HEK293 (cell line): ENCODE results near the gene RAB3C.
"Not testable (repeated sequence)": the region's sequence is repeated elsewhere in the genome, so short reads cannot be mapped to it uniquely, and the experiment has no call there.

ENCODE experiments used
- CTCF ChIA-PET: fragments of 350-600 bp; formaldehyde crosslinking; extraction: SDS; loops from one replicate; lab custom pipeline; 2021; ENCODE audit warnings: antibody characterized with exemption; lab: Yijun Ruan, JAX
- POLR2A ChIA-PET: fragments of 300-600 bp; formaldehyde crosslinking; extraction: SDS; loops from one replicate; lab custom pipeline; 2020; ENCODE audit warnings: antibody characterized with exemption, inconsistent platforms; lab: Yijun Ruan, JAX
- H3K27ac ChIP-seq: fragments of 200-500 bp; sonication (Bioruptor generic); 2 replicates; pipeline ENCODE4 v1.5.1; 2014; ENCODE audit warnings: low read depth, low read length, control low read depth, inconsistent platforms; ENCODE audit errors: extremely low read depth
- H3K36me3 ChIP-seq, 2 experiments: fragments of 200-500 bp in 1 of 2; sonication (Bioruptor generic) in 1 of 2; 1 replicate in 1 of 2; 2 replicates in 1 of 2; pipeline ENCODE4 v1.5.1; 2014 to 2017; ENCODE audit warnings: inconsistent platforms in 2 of 2, low read length in 2 of 2; ENCODE audit not compliant: control insufficient read depth in 2 of 2, insufficient read depth in 1 of 2
- H3K4me1 ChIP-seq: fragments of 200-500 bp; sonication (Bioruptor generic); 2 replicates; pipeline ENCODE4 v1.5.1; 2014; ENCODE audit warnings: mild to moderate bottlenecking, low read length, inconsistent platforms; ENCODE audit not compliant: control insufficient read depth, insufficient read depth
- H3K4me3 ChIP-seq: 2 replicates; pipeline ENCODE4 v1.5.1; 2011; ENCODE audit warnings: low read depth, mild to moderate bottlenecking, control low read depth, low read length, moderate library complexity
- H3K9me3 ChIP-seq: fragments of 200-500 bp; sonication (Bioruptor generic); 2 replicates; pipeline ENCODE4 v1.5.1; 2014; ENCODE audit warnings: low read depth, low read length, inconsistent platforms; ENCODE audit not compliant: control insufficient read depth, insufficient read depth
- HOXD13 ChIP-seq: sonication (generic); formaldehyde crosslinking; IDR thresholded peaks from 2 replicates; pipeline ENCODE4 v1.8.0; 2022; ENCODE audit warnings: missing genetic modification reagents, borderline replicate concordance
- SALL2 ChIP-seq: fragments of 450-650 bp; formaldehyde crosslinking; IDR thresholded peaks from 2 replicates; pipeline ENCODE4 v1.5.0; 2017; ENCODE audit warnings: missing biosample characterization, mild to moderate bottlenecking, missing genetic modification characterization, borderline replicate concordance
- TCF7L2 ChIP-seq: IDR thresholded peaks from 2 replicates; pipeline ENCODE4 v1.6.1; 2011; ENCODE audit warnings: low read depth, mild to moderate bottlenecking, inconsistent platforms, low read length, moderate library complexity, borderline replicate concordance
- YY1 ChIP-seq: fragments of 450-650 bp; formaldehyde crosslinking; IDR thresholded peaks from 2 replicates; pipeline ENCODE4 v1.5.1; 2018; ENCODE audit warnings: missing biosample characterization, missing genetic modification characterization
- ZFHX2 ChIP-seq: fragments of 450-650 bp; formaldehyde crosslinking; conservative IDR thresholded peaks from 2 replicates; pipeline ENCODE4 v1.5.1; 2016; ENCODE audit warnings: missing biosample characterization, missing genetic modification characterization
- ZNF341 ChIP-seq: fragments of 450-650 bp; formaldehyde crosslinking; IDR thresholded peaks from 2 replicates; pipeline ENCODE4; 2016; ENCODE audit warnings: low read depth, missing biosample characterization, missing genetic modification characterization
- ZNF404 ChIP-seq: fragments of 450-650 bp; formaldehyde crosslinking; IDR thresholded peaks from 2 replicates; pipeline ENCODE4 v1.5.1; 2017; ENCODE audit warnings: missing biosample characterization, missing genetic modification characterization
- ZNF510 ChIP-seq: fragments of 450-650 bp; formaldehyde crosslinking; IDR thresholded peaks from 2 replicates; pipeline ENCODE4 v1.5.1; 2018; ENCODE audit warnings: mild to moderate bottlenecking, missing genetic modification characterization, missing biosample characterization; ENCODE audit not compliant: insufficient replicate concordance
- ZNF530 ChIP-seq: fragments of 450-650 bp; formaldehyde crosslinking; IDR thresholded peaks from 2 replicates; pipeline ENCODE4 v1.5.1; 2016; ENCODE audit warnings: low read depth, missing biosample characterization, missing genetic modification characterization
- ZNF610 ChIP-seq: fragments of 450-650 bp; formaldehyde crosslinking; IDR thresholded peaks from 2 replicates; pipeline ENCODE4 v1.5.1; 2016; ENCODE audit warnings: missing biosample characterization, missing genetic modification characterization, borderline replicate concordance
- ZNF626 ChIP-seq: fragments of 450-650 bp; sonication (Bioruptor Pico); formaldehyde crosslinking; IDR thresholded peaks from 2 replicates; pipeline ENCODE4 v1.5.1; 2018; ENCODE audit warnings: missing biosample characterization, missing genetic modification characterization, inconsistent platforms
- ZNF830 ChIP-seq: fragments of 450-650 bp; IDR thresholded peaks from 2 replicates; pipeline ENCODE4 v1.5.0; 2018; ENCODE audit warnings: missing biosample characterization, missing genetic modification characterization, low read depth, mild to moderate bottlenecking, moderate library complexity
- ZNF837 ChIP-seq: fragments of 450-650 bp; formaldehyde crosslinking; IDR thresholded peaks from 2 replicates; pipeline ENCODE4 v1.5.1; 2016; ENCODE audit warnings: missing biosample characterization, missing genetic modification characterization
- TF ChIP-seq, protein P1 (sequence below): fragments of 450-650 bp; IDR thresholded peaks from 2 replicates; pipeline ENCODE4 v1.5.1; 2018; ENCODE audit warnings: missing biosample characterization, missing genetic modification characterization
- TF ChIP-seq, protein P2 (sequence below): fragments of 450-650 bp; formaldehyde crosslinking; IDR thresholded peaks from 2 replicates; pipeline ENCODE4 v1.5.1; 2016; ENCODE audit warnings: missing biosample characterization, missing genetic modification characterization
- TF ChIP-seq, protein P3 (sequence below): sonication (generic); formaldehyde crosslinking; IDR thresholded peaks from 2 replicates; pipeline ENCODE4 v1.8.1; 2022; ENCODE audit warnings: mild to moderate bottlenecking, moderate library complexity, missing genetic modification reagents
- TF ChIP-seq, protein P4 (sequence below): fragments of 450-650 bp; formaldehyde crosslinking; IDR thresholded peaks from 2 replicates; pipeline ENCODE4 v1.5.1; 2017; ENCODE audit warnings: missing biosample characterization, missing genetic modification characterization
- TF ChIP-seq, protein P5 (sequence below): fragments of 450-650 bp; formaldehyde crosslinking; IDR thresholded peaks from 2 replicates; pipeline ENCODE4 v1.5.1; 2016; ENCODE audit warnings: missing biosample characterization, missing genetic modification characterization

Gene RAB3C

DNA sequence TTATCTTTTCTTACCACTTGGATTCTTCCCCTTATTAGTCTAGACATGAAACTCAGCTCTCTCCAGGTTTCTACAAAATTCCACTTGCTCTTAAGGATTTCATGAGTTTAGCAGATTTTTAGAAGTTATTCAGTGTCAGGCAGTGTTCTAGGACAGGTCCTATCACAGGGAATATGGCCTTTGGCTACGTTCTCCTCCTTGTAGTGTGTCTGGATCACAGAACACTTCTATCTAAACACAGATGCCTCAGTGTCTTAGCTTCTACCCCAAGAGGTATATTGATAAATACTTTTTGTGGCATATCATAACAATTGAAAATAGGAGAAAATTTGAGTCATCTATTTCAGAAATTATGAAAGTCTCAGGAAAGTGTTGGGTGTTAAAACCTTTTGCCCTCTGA lies 15.6 kb downstream of the RAB3C start (continued):
- TF ChIP-seq, protein P1, sequence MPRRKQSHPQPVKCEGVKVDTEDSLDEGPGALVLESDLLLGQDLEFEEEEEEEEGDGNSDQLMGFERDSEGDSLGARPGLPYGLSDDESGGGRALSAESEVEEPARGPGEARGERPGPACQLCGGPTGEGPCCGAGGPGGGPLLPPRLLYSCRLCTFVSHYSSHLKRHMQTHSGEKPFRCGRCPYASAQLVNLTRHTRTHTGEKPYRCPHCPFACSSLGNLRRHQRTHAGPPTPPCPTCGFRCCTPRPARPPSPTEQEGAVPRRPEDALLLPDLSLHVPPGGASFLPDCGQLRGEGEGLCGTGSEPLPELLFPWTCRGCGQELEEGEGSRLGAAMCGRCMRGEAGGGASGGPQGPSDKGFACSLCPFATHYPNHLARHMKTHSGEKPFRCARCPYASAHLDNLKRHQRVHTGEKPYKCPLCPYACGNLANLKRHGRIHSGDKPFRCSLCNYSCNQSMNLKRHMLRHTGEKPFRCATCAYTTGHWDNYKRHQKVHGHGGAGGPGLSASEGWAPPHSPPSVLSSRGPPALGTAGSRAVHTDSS (tag by site-specific recombination): no peak
- TF ChIP-seq YY1: no peak
- TF ChIP-seq ZNF404: no peak
- no peak for TF ChIP-seq ZNF830 (tag by site-specific recombination)
- no peak for TF ChIP-seq ZNF510 (tag by site-specific recombination)
- TF ChIP-seq SALL2 (tag by site-specific recombination): no peak
- TF ChIP-seq, all 188 proteins: peak for 0

DNA sequence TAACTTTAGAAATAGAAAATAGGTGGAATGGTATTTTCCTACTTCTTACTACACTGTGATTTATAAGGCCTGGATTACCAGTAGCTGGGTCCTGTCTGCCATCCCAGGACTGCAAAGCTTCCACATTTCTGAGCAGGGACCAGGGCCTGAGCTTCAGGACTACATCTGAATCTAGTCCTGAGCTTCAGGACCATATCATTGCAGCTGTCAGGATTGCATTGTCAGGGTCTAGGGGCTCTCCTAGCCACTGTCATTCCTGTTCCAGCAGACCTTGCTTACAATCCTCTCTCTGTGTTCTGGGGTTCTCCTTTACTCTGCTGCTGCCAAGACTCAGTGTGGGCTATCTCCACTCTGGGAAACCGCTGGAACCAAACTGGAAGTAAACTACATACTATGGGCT lies 16.3 kb downstream of the RAB3C start:
- H3K4me3 ChIP-seq: no peak overlapping the region
- no peak for TF ChIP-seq HOXD13
- TF ChIP-seq, protein P2, sequence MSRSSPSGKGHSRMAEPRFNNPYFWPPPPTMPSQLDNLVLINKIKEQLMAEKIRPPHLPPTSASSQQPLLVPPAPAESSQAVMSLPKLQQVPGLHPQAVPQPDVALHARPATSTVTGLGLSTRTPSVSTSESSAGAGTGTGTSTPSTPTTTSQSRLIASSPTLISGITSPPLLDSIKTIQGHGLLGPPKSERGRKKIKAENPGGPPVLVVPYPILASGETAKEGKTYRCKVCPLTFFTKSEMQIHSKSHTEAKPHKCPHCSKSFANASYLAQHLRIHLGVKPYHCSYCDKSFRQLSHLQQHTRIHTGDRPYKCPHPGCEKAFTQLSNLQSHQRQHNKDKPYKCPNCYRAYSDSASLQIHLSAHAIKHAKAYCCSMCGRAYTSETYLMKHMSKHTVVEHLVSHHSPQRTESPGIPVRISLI (tag by site-specific recombination): no peak
- TF ChIP-seq TCF7L2: no peak
- H3K9me3 ChIP-seq: no peaks in the 10 kb centered on the region
- no peak overlapping the region for H3K27ac ChIP-seq
- H3K36me3 ChIP-seq: no peaks in the 10 kb centered on the region
- no peaks in the 10 kb centered on the region for H3K4me1 ChIP-seq
- POLR2A ChIA-PET: no interaction called here
- CTCF ChIA-PET: no interaction called here

DNA sequence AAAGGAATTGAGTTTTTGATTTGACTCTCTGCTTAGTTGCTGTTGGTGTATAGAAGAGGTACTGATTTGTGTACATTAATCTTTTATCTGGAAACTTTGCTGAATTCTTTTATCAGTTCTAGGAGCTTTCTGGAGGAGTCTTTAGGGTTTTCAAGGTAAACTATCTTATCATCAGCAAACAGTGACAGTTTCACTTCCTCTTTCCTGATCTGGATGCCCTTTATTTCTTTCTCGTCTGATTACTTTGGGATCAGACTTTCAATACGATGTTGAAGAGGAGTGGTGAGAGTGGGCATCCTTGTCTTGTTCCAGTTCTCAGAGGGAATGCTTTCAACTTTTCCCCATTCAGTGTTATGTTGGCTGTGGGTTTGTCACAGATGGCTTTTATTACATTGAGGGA lies 17.7 kb downstream of the RAB3C start:
- H3K27ac ChIP-seq, POLR2A ChIA-PET, H3K9me3 ChIP-seq, H3K36me3 ChIP-seq, H3K4me1 ChIP-seq, H3K4me3 ChIP-seq, CTCF ChIA-PET: not testable (repeated sequence)

DNA sequence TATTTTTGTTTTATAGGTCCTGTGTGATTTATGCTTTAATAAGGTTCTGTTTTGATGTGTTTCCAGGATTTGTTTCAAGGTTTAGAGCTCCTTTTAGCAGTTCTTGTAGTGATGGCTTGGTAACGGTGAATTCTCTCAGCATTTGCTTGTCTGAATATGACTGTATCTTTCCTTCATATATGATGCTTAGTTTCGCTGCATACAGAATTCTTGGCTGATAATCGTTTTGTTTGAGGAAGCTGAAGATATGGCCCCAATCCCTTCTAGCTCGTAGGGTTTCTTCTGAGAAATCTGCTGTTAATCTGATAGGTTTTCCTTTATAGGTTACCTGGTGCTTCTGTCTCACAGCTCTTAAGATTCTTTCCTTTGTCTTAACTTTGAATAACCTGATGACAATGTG lies 20.0 kb downstream of the RAB3C start:
- H3K27ac ChIP-seq, H3K4me1 ChIP-seq, H3K4me3 ChIP-seq, POLR2A ChIA-PET, H3K36me3 ChIP-seq, H3K9me3 ChIP-seq: not testable (repeated sequence)
- CTCF ChIA-PET: interaction anchor here (0.6 kb wide), 1 partner anchor 207 kb away, joined by 3 read pairs; no protein-coding TSS in a partner anchor

DNA sequence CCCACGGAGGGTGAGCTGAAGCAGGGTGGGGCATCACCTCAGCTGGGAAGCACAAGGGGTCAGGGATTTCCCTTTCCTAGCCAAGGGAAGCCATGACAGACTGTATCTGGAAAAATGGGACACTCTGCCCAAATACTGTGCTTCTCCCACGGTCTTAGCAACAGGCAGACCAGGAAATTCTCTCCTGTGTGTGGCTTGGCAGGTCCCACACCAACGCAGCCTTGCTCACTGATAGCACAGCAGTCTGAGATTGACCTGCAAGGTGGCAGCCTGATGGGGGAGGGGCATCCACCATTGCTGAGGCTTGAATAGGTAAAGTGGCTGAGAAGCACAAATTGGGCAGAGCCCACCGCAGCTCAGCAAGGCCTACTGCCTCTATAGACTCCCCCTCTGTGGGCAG lies 23.2 kb downstream of the RAB3C start:
- Histone ChIP-seq H3K27ac (no peak overlapping the region), H3K36me3 (no peaks in the 10 kb centered on the region), H3K4me3 (no peak overlapping the region), H3K4me1 (no peaks in the 10 kb centered on the region), H3K9me3 (no peaks in the 10 kb centered on the region)
- POLR2A ChIA-PET: no interaction called here
- CTCF ChIA-PET: no interaction called here
- TF ChIP-seq, protein P3, sequence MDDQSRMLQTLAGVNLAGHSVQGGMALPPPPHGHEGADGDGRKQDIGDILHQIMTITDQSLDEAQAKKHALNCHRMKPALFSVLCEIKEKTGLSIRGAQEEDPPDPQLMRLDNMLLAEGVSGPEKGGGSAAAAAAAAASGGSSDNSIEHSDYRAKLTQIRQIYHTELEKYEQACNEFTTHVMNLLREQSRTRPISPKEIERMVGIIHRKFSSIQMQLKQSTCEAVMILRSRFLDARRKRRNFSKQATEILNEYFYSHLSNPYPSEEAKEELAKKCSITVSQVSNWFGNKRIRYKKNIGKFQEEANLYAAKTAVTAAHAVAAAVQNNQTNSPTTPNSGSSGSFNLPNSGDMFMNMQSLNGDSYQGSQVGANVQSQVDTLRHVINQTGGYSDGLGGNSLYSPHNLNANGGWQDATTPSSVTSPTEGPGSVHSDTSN (CRISPR knock-in tag): no peak
- TF ChIP-seq ZNF610 (tag by site-specific recombination) (no peak), ZNF530 (no peak), ZFHX2 (tag by site-specific recombination) (no peak), ZNF341 (tag by site-specific recombination) (no peak), ZNF837 (tag by site-specific recombination) (no peak), ZNF626 (no peak)
- TF ChIP-seq, protein P4, sequence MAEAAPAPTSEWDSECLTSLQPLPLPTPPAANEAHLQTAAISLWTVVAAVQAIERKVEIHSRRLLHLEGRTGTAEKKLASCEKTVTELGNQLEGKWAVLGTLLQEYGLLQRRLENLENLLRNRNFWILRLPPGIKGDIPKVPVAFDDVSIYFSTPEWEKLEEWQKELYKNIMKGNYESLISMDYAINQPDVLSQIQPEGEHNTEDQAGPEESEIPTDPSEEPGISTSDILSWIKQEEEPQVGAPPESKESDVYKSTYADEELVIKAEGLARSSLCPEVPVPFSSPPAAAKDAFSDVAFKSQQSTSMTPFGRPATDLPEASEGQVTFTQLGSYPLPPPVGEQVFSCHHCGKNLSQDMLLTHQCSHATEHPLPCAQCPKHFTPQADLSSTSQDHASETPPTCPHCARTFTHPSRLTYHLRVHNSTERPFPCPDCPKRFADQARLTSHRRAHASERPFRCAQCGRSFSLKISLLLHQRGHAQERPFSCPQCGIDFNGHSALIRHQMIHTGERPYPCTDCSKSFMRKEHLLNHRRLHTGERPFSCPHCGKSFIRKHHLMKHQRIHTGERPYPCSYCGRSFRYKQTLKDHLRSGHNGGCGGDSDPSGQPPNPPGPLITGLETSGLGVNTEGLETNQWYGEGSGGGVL (tag by site-specific recombination): no peak
- TF ChIP-seq, protein P5, sequence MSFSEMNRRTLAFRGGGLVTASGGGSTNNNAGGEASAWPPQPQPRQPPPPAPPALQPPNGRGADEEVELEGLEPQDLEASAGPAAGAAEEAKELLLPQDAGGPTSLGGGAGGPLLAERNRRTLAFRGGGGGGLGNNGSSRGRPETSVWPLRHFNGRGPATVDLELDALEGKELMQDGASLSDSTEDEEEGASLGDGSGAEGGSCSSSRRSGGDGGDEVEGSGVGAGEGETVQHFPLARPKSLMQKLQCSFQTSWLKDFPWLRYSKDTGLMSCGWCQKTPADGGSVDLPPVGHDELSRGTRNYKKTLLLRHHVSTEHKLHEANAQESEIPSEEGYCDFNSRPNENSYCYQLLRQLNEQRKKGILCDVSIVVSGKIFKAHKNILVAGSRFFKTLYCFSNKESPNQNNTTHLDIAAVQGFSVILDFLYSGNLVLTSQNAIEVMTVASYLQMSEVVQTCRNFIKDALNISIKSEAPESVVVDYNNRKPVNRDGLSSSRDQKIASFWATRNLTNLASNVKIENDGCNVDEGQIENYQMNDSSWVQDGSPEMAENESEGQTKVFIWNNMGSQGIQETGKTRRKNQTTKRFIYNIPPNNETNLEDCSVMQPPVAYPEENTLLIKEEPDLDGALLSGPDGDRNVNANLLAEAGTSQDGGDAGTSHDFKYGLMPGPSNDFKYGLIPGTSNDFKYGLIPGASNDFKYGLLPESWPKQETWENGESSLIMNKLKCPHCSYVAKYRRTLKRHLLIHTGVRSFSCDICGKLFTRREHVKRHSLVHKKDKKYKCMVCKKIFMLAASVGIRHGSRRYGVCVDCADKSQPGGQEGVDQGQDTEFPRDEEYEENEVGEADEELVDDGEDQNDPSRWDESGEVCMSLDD: no peak
